Calu3 (cell line): ENCODE results near the gene WDR7. TPM values are rescaled to one million over a fixed set of nuclear protein-coding genes. Genes with fewer than 3 reads are reported as not detected.

Experiments used
- BruUV-seq: library from RNA; stranded (reverse); fragments of 400-500 nt; replicated peaks from 2 replicates; lab custom pipeline; 2021; lab: Mats Ljungman, UMichigan
- CTCF ChIA-PET: fragments of 300-600 bp; sonication (Branson Sonifier 250); formaldehyde crosslinking; loops from one replicate; lab custom pipeline; 2022; ENCODE audit warnings: antibody characterized with exemption; lab: Charles Lee
- DNase-seq: peaks from one replicate; pipeline ENCODE4 v3.0.0; 2022
- H3K27ac Mint-ChIP-seq: one replicate; pipeline ENCODE4 v1.8.0; 2022; ENCODE audit warnings: mixed read lengths; ENCODE audit not compliant: unreplicated experiment
- H3K27me3 Mint-ChIP-seq: one replicate; pipeline ENCODE4 v1.8.0; 2022; ENCODE audit warnings: mixed read lengths; ENCODE audit not compliant: unreplicated experiment
- H3K36me3 Mint-ChIP-seq: one replicate; pipeline ENCODE4 v1.8.0; 2022; ENCODE audit warnings: mild to moderate bottlenecking, moderate library complexity, mixed read lengths; ENCODE audit not compliant: insufficient read depth, unreplicated experiment
- H3K4me1 Mint-ChIP-seq: one replicate; pipeline ENCODE4 v1.8.0; 2022; ENCODE audit warnings: mild to moderate bottlenecking, low read depth, mixed read lengths; ENCODE audit not compliant: unreplicated experiment
- H3K4me3 Mint-ChIP-seq: one replicate; pipeline ENCODE4 v1.8.0; 2022; ENCODE audit warnings: mild to moderate bottlenecking, low read depth, moderate library complexity, mixed read lengths; ENCODE audit not compliant: unreplicated experiment
- H3K9me3 Mint-ChIP-seq: one replicate; pipeline ENCODE4 v1.8.0; 2022; ENCODE audit warnings: low read depth, mixed read lengths; ENCODE audit not compliant: unreplicated experiment
- CTCF ChIP-seq: fragments of 200-600 bp; IDR thresholded peaks from one replicate; pipeline ENCODE4 v1.8.0; 2022; ENCODE audit warnings: antibody characterized with exemption; ENCODE audit not compliant: unreplicated experiment
- intact Hi-C: fragments of 100-400 bp; cut with micrococcal nuclease; formaldehyde crosslinking; loops from one replicate; pipeline ENCODE4 v1.10.0; 2022; ENCODE audit not compliant: unreplicated experiment
- total RNA-seq: library from RNA; stranded (reverse); gene quantifications from 2 replicates; pipeline ENCODE4 v1.2.3, GENCODE V29; 2022

Gene WDR7
- total RNA-seq, 1 experiment from 2014 or later = 16.2 TPM

GRCh38 chr18:56789004-56789888 is 138.1 kb downstream of the WDR7 start:
- Mint-ChIP-seq H3K36me3 (no peaks in the 10 kb centered on the region), H3K4me3 (no peak overlapping the region), H3K27me3 (no peaks in the 10 kb centered on the region), H3K27ac (no peak overlapping the region), H3K9me3 (no peaks in the 10 kb centered on the region), H3K4me1 (no peaks in the 10 kb centered on the region)
- intact Hi-C loops = no loop called here
- BruUV-seq = no TSS peak
- TF ChIP-seq CTCF = peak; percentile 54
- CTCF ChIA-PET = no interaction called here
- DNase-seq = peak; percentile 26

- H3K36me3 Mint-ChIP-seq = no peaks in the 10 kb centered on the region
Measured at GRCh38 chr18:56789889-56790180, 138.7 kb downstream of the WDR7 start.

GRCh38 chr18:56795381-56795780 is 144.2 kb downstream of the WDR7 start:
- no peak overlapping the region for H3K27ac Mint-ChIP-seq
- intact Hi-C loops = no loop called here
- H3K9me3 Mint-ChIP-seq = no peaks in the 10 kb centered on the region
- no peaks in the 10 kb centered on the region for H3K36me3 Mint-ChIP-seq
- no peaks in the 10 kb centered on the region for H3K27me3 Mint-ChIP-seq
- TF ChIP-seq CTCF = no peak
- CTCF ChIA-PET = interaction anchor here (0.6 kb wide), 1 partner anchor 640 kb away, joined by 4 read pairs; the partner anchor contains the start of gene ONECUT2
- H3K4me3 Mint-ChIP-seq = no peak overlapping the region
- H3K4me1 Mint-ChIP-seq = peaks cover 16% of the 10 kb centered on the region
- BruUV-seq = no TSS peak
- no peak for DNase-seq

More at GRCh38 chr18:56789889-56790180, 138.7 kb downstream of the WDR7 start:
- Mint-ChIP-seq H3K4me3 (no peak overlapping the region), H3K27ac (no peak overlapping the region), H3K27me3 (no peaks in the 10 kb centered on the region), H3K4me1 (no peaks in the 10 kb centered on the region), H3K9me3 (no peaks in the 10 kb centered on the region)
- no peak for DNase-seq
- no TSS peak for BruUV-seq
- TF ChIP-seq CTCF = no peak
- CTCF ChIA-PET = no interaction called here
- intact Hi-C loops = no loop called here

GRCh38 chr18:56799756-56800155 is 148.6 kb downstream of the WDR7 start:
- intact Hi-C loops = no loop called here
- no peak for DNase-seq
- no TSS peak for BruUV-seq
- CTCF ChIA-PET = no interaction called here
- no peak overlapping the region for H3K4me3 Mint-ChIP-seq
- H3K36me3 Mint-ChIP-seq = no peaks in the 10 kb centered on the region
- peaks cover 17% of the 10 kb centered on the region for H3K4me1 Mint-ChIP-seq
- H3K27me3 Mint-ChIP-seq = no peaks in the 10 kb centered on the region
- peaks cover 3% of the 10 kb centered on the region for H3K9me3 Mint-ChIP-seq
- no peak for TF ChIP-seq CTCF
- no peak overlapping the region for H3K27ac Mint-ChIP-seq
